Body of pancreas (tissue), 4 donors: ENCODE measurements around the gene AFF4. TPM values are rescaled to one million over a fixed set of nuclear protein-coding genes. Genes with fewer than 3 reads are reported as not detected.

Experiments used
- ATAC-seq: fragments of 150-250 bp; one replicate; pipeline ENCODE4 v1.9.1; 2016
- DNase-seq, 4 donors: peaks; one replicate each; pipeline ENCODE4 v3.0.0-alpha.2; 2019
- H3K27ac ChIP-seq, 4 donors: fragments of 200-600 bp; sonication (generic); 1 replicate in 3 of 4; 2 replicates in 1 of 4; pipeline versions ENCODE4 v1.5.1 to v1.6.1; 2016 to 2019; ENCODE audit warnings: mild to moderate bottlenecking in 1 of 4, mixed read lengths in 1 of 4, moderate library complexity in 1 of 4
- H3K27me3 ChIP-seq, 2 donors: fragments of 200-600 bp; sonication (generic); one replicate each; pipeline ENCODE4 v1.6.0; 2016; ENCODE audit warnings: mild to moderate bottlenecking in 1 of 2
- H3K36me3 ChIP-seq, 2 donors: fragments of 200-600 bp; sonication (generic); replicated peaks in 1 of 2; 2 replicates each; pipeline ENCODE4 v1.5.1; 2016; ENCODE audit warnings: low read depth in 2 of 2; ENCODE audit not compliant: insufficient read depth in 1 of 2
- H3K4me1 ChIP-seq: fragments of 200-600 bp; sonication (generic); one replicate; pipeline ENCODE4 v1.6.0; 2016
- H3K4me3 ChIP-seq, 2 donors: fragments of 200-600 bp; sonication (generic); 1 replicate in 1 of 2; 2 replicates in 1 of 2; pipeline ENCODE4 v1.5.1; 2016 to 2019
- H3K9me3 ChIP-seq, 3 donors: fragments of 200-600 bp; sonication (generic); 1 replicate in 2 of 3; 2 replicates in 1 of 3; pipeline ENCODE4 v1.5.1; 2016
- CTCF ChIP-seq, 7 experiments: fragments of 450-650 bp in 4 of 7; fragments of 200-600 bp in 3 of 7; sonication (generic) in 3 of 7; IDR thresholded peaks; one replicate each; pipeline ENCODE4 v1.5.1; 2016 to 2019; ENCODE audit warnings: antibody characterized with exemption in 7 of 7
- POLR2A ChIP-seq, 3 donors: fragments of 450-650 bp; IDR thresholded peaks; one replicate each; pipeline ENCODE4 v1.6.1; 2016; ENCODE audit warnings: antibody characterized with exemption in 3 of 3, mild to moderate bottlenecking in 2 of 3
- WGBS, 2 donors: methylation state at CpG; one replicate each; pipeline ENCODE4 v1.1.5; 2017; 5-methylcytosine and 5-hydroxymethylcytosine counted together
- intact Hi-C: fragments of 100-400 bp; cut with DNase I; formaldehyde crosslinking; loops from one replicate; pipeline ENCODE4 v1.15.1; 2023
- total RNA-seq, 2 donors: library from RNA; depleted of rRNA; stranded (reverse); fragments of >200 nt; gene quantifications; one replicate each; pipeline ENCODE4 v1.1.0, GENCODE V29; 2016

AFF4 gene
- total RNA-seq, 2 donors from 2014 or later = 31.4 to 32.3 TPM

GRCh38 chr5:132830436-132831094 lies 132.9 kb downstream of the AFF4 start, which contains the start of gene SHROOM1:
Gene SHROOM1 (minus strand): TSS chr5:132830647. CDS start chr5:132826140, 4,507 bp downstream.
- H3K27me3 ChIP-seq = no peaks in the 10 kb centered on the region
- WGBS, 2 donors = 12 to 27% methylated on average over 4 to 23 of the region's 78 CpGs
- H3K36me3 ChIP-seq = no peaks in the 10 kb centered on the region
- DNase-seq = peak; percentile 79 to 84 (median 83)
- ATAC-seq = peak; percentile 85
- peak within 1 kb of the TSS; percentile 89 to 95 (median 94) for H3K27ac ChIP-seq
- intact Hi-C loops = no loop called here
- no peaks in the 10 kb centered on the region for H3K9me3 ChIP-seq
- H3K4me3 ChIP-seq = peak within 1 kb of the TSS; percentile 17 to 32
- TF ChIP-seq POLR2A (IDR thresholded peaks at IDR 0.05) = peak; percentile 63 to 76 (median 72)
- TF ChIP-seq CTCF (IDR thresholded peaks at IDR 0.05) = peak in 1 of 7 experiments; percentile 4
- peaks cover 24% of the 10 kb centered on the region for H3K4me1 ChIP-seq

GRCh38 chr5:132829742-132830435 lies 133.5 kb downstream of the AFF4 start:
- 0 to 1% methylated on average over 25 to 74 of the region's 75 CpGs for WGBS, 2 donors
- no peaks in the 10 kb centered on the region for H3K36me3 ChIP-seq
- H3K4me1 ChIP-seq = peaks cover 24% of the 10 kb centered on the region
- H3K27me3 ChIP-seq = no peaks in the 10 kb centered on the region
- peak overlapping the region; percentile 89 to 95 (median 94) for H3K27ac ChIP-seq
- no peaks in the 10 kb centered on the region for H3K9me3 ChIP-seq
- ATAC-seq (peak; percentile 88), DNase-seq (peak; percentile 84 to 88 (median 86))
- peak overlapping the region; percentile 17 to 32 for H3K4me3 ChIP-seq
- TF ChIP-seq POLR2A (IDR thresholded peaks at IDR 0.05) (peak in 1 of 3 donors; percentile 48), CTCF (IDR thresholded peaks at IDR 0.05) (peak; percentile 90 to 94 (median 93))
- intact Hi-C loops = loop anchor here (5.0 kb wide), 1 partner anchor 57 kb away; no protein-coding TSS in a partner anchor

- Histone ChIP-seq H3K27ac (peak overlapping the region in 3 of 4 donors; percentile 93 to 95 (median 94)), H3K27me3 (no peaks in the 10 kb centered on the region), H3K4me3 (peak overlapping the region in 1 of 2 donors; percentile 17), H3K9me3 (no peaks in the 10 kb centered on the region), H3K36me3 (no peaks in the 10 kb centered on the region), H3K4me1 (peaks cover 24% of the 10 kb centered on the region)
- WGBS, 2 donors = 41 to 52% methylated on average over 4 of the region's 4 CpGs
- intact Hi-C loops = loop anchor here (5.0 kb wide), 1 partner anchor 58 kb away; no protein-coding TSS in a partner anchor
- DNase-seq = peak in 1 of 4 donors; percentile 51
- no peak for ATAC-seq
- TF ChIP-seq POLR2A (IDR thresholded peaks at IDR 0.05) (no peak), CTCF (IDR thresholded peaks at IDR 0.05) (no peak)
Observed at GRCh38 chr5:132828846-132829494, 134.5 kb downstream of the AFF4 start.

GRCh38 chr5:132827943-132828673 lies 135.3 kb downstream of the AFF4 start:
- intact Hi-C loops = loop anchor here (5.0 kb wide), 1 partner anchor 59 kb away; no protein-coding TSS in a partner anchor

More at GRCh38 chr5:132827943-132828673, 135.3 kb downstream of the AFF4 start:
- H3K9me3 ChIP-seq = no peaks in the 10 kb centered on the region
- 79 to 85% methylated on average over 4 of the region's 4 CpGs for WGBS, 2 donors
- no peaks in the 10 kb centered on the region for H3K36me3 ChIP-seq
- ATAC-seq (no peak), DNase-seq (no peak)
- H3K27ac ChIP-seq = no peak overlapping the region
- peaks cover 28% of the 10 kb centered on the region for H3K4me1 ChIP-seq
- H3K27me3 ChIP-seq = no peaks in the 10 kb centered on the region
- TF ChIP-seq POLR2A (IDR thresholded peaks at IDR 0.05) = no peak
- TF ChIP-seq CTCF (IDR thresholded peaks at IDR 0.05) = no peak
- H3K4me3 ChIP-seq = no peak overlapping the region
